A673 (cell line): ENCODE measurements around the gene ASIC2. TPM values are rescaled to one million over a fixed set of nuclear protein-coding genes. Genes with fewer than 3 reads are reported as not detected.

ENCODE experiments used
- BruUV-seq: library from RNA; stranded (reverse); fragments of 400-500 nt; replicated peaks from 2 replicates; lab custom pipeline; 2021; lab: Mats Ljungman, UMichigan
- CTCF ChIA-PET: fragments of 300-600 bp; sonication (Branson Sonifier 250); formaldehyde crosslinking; loops from one replicate; lab custom pipeline; 2022; ENCODE audit warnings: antibody characterized with exemption; lab: Charles Lee
- POLR2A ChIA-PET: fragments of 300-600 bp; sonication (Branson Sonifier 250); formaldehyde crosslinking; loops from one replicate; lab custom pipeline; 2022; ENCODE audit warnings: antibody characterized with exemption; ENCODE audit not compliant: low non-redundant PET; lab: Charles Lee
- DNase-seq: peaks from one replicate; pipeline ENCODE4 v3.0.0-alpha.2; 2015; ENCODE audit warnings: low spot score
- H3K27ac ChIP-seq: fragments of 200-600 bp; sonication (generic); 2 replicates; pipeline ENCODE4 v1.5.1; 2016; ENCODE audit warnings: mixed run types, low read depth, mild to moderate bottlenecking, mixed read lengths, antibody characterized with exemption, low read length; ENCODE audit not compliant: poor library complexity, severe bottlenecking
- H3K27me3 ChIP-seq: fragments of 200-600 bp; sonication (generic); replicated peaks from 2 replicates; pipeline ENCODE4 v1.6.1; 2017; ENCODE audit warnings: mixed run types, low read depth, mild to moderate bottlenecking, mixed read lengths, antibody characterized with exemption, low read length; ENCODE audit not compliant: insufficient read depth, poor library complexity
- H3K36me3 ChIP-seq: fragments of 200-600 bp; sonication (generic); 2 replicates; pipeline ENCODE4 v1.6.1; 2016; ENCODE audit warnings: mixed run types, mild to moderate bottlenecking, mixed read lengths, antibody characterized with exemption, low read length; ENCODE audit not compliant: insufficient read depth, poor library complexity, severe bottlenecking
- H3K4me1 ChIP-seq: fragments of 200-600 bp; sonication (generic); 2 replicates; pipeline ENCODE4 v1.6.1; 2017; ENCODE audit warnings: mixed run types, mild to moderate bottlenecking, mixed read lengths, antibody characterized with exemption, low read length; ENCODE audit not compliant: insufficient read depth, poor library complexity, severe bottlenecking
- H3K4me3 ChIP-seq: fragments of 200-600 bp; sonication (generic); 2 replicates; pipeline ENCODE4 v1.5.1; 2016; ENCODE audit warnings: low read depth, mixed run types, mild to moderate bottlenecking, mixed read lengths, low read length; ENCODE audit not compliant: poor library complexity, severe bottlenecking
- H3K9me3 ChIP-seq: fragments of 200-600 bp; sonication (generic); 2 replicates; pipeline ENCODE4 v1.6.1; 2016; ENCODE audit warnings: mixed run types, low read depth, mild to moderate bottlenecking, mixed read lengths, antibody characterized with exemption, low read length; ENCODE audit not compliant: poor library complexity, severe bottlenecking
- CTCF ChIP-seq: fragments of 300-800, 200-600 bp; sonication (generic); conservative IDR thresholded peaks from 2 replicates; pipeline ENCODE4 v1.5.1; 2017; ENCODE audit warnings: low read depth, mild to moderate bottlenecking, antibody characterized with exemption, low read length, moderate library complexity, mixed read lengths
- EZH2 ChIP-seq: fragments of 200-600 bp; sonication (generic); IDR thresholded peaks from 2 replicates; pipeline ENCODE4 v1.6.1; 2017; ENCODE audit warnings: borderline replicate concordance, low read depth, mild to moderate bottlenecking, mixed read lengths, antibody characterized with exemption, low read length; ENCODE audit not compliant: poor library complexity, severe bottlenecking
- intact Hi-C: fragments of 100-400 bp; cut with micrococcal nuclease; formaldehyde crosslinking; loops from one replicate; pipeline ENCODE4 v1.10.0; 2022; ENCODE audit not compliant: unreplicated experiment
- total RNA-seq: library from RNA; stranded (reverse); gene quantifications from 2 replicates; pipeline ENCODE4 v1.2.3, GENCODE V29; 2021

The ASIC2 gene
- total RNA-seq, 1 experiment from 2014 or later = 8.6 TPM

DNA sequence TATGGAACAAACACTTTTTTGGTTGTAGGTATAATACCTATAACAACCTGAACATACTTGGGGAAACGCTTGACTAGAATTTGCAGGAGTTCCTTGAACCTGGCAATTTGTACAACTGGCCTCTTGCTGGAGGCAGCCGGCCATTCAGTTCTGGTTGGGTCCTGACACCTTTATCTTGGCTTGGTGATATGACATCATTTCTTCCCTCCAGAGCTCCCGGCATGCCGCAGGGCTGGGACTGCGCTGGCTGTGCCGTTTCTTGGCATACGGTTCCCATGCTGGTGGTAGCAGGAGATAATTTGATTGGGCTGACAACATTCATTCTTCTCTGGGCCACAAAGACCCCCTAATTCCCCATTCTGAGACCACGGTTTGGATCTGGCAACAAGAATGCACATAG is 87.5 kb downstream of the ASIC2 start:
- CTCF ChIA-PET = no interaction called here
- DNase-seq = no peak
- BruUV-seq = no TSS peak

DNA sequence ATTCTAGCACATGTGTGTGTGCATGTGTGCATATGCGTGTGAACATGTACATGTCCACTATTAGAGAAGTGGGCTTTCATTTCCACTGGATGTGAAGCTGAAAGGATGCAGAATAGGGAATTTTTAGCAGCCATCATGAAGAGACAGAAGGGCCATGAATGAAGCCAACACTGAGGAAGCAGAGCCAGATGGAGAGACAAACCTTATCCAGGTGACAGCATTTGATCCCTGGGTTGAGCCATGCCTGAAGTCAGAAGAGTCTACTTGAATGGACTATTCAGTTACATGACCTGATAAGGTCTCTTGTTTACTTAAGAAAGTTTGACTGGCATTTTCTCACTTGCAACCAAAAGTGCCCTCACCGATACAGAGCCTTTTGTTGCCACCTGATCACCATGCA is 88.4 kb downstream of the ASIC2 start:
- no peaks in the 10 kb centered on the region for H3K27me3 ChIP-seq
- H3K4me1 ChIP-seq = peaks cover 26% of the 10 kb centered on the region
- H3K36me3 ChIP-seq = no peaks in the 10 kb centered on the region
- ChIA-PET CTCF (no interaction called here), POLR2A (no interaction called here)
- intact Hi-C loops = no loop called here
- TF ChIP-seq CTCF (no peak), EZH2 (no peak)
- H3K27ac ChIP-seq = no peak overlapping the region
- H3K9me3 ChIP-seq = no peaks in the 10 kb centered on the region
- H3K4me3 ChIP-seq = no peak overlapping the region
- no TSS peak for BruUV-seq
- DNase-seq = no peak

More for the DNA sequence above, 87.5 kb downstream of the ASIC2 start:
- no peak overlapping the region for H3K4me3 ChIP-seq
- intact Hi-C loops = no loop called here
- TF ChIP-seq CTCF = no peak
- no peaks in the 10 kb centered on the region for H3K9me3 ChIP-seq
- H3K4me1 ChIP-seq = peaks cover 19% of the 10 kb centered on the region
- H3K27ac ChIP-seq = no peak overlapping the region
- H3K27me3 ChIP-seq = no peaks in the 10 kb centered on the region
- POLR2A ChIA-PET = no interaction called here
- H3K36me3 ChIP-seq = no peaks in the 10 kb centered on the region

GRCh38 chr17:33204156-33204555 is 88.9 kb downstream of the ASIC2 start:
- intact Hi-C loops = no loop called here
- Histone ChIP-seq H3K36me3 (no peaks in the 10 kb centered on the region), H3K4me1 (peaks cover 26% of the 10 kb centered on the region), H3K9me3 (no peaks in the 10 kb centered on the region), H3K4me3 (no peak overlapping the region), H3K27me3 (no peaks in the 10 kb centered on the region), H3K27ac (no peak overlapping the region)
- TF ChIP-seq CTCF (no peak), EZH2 (no peak)
- no TSS peak for BruUV-seq
- ChIA-PET POLR2A (no interaction called here), CTCF (no interaction called here)
- no peak for DNase-seq
